Measurements from ENCODE around the gene CREB5.

CREB5 gene

GRCh38 chr7:28473571-28474281, 61.4 kb downstream of the CREB5 start:
- Histone ChIP-seq H3K4me3 (ENCODE audit: low read length) (no peak overlapping the region), H3K4me1 (ENCODE audit: control insufficient read depth, insufficient read depth, low read length) (peaks cover 2% of the 10 kb centered on the region), H3K9ac (ENCODE audit: low read length) (no peak overlapping the region), H3K36me3 (ENCODE audit: control insufficient read depth, insufficient read depth, low read length) (no peaks in the 10 kb centered on the region), H3K27me3 (ENCODE audit: control insufficient read depth, insufficient read depth, low read length) (peaks cover 13% of the 10 kb centered on the region), H3K9me3 (ENCODE audit: control insufficient read depth, low read length) (no peaks in the 10 kb centered on the region)

- Histone ChIP-seq H3K4me3 (ENCODE audit: low read length) (no peak overlapping the region), H3K9me3 (ENCODE audit: control insufficient read depth, low read length) (no peaks in the 10 kb centered on the region), H3K4me1 (ENCODE audit: control insufficient read depth, insufficient read depth, low read length) (peaks cover 4% of the 10 kb centered on the region), H3K27me3 (ENCODE audit: control insufficient read depth, insufficient read depth, low read length) (peaks cover 13% of the 10 kb centered on the region), H3K9ac (ENCODE audit: low read length) (no peak overlapping the region), H3K36me3 (ENCODE audit: control insufficient read depth, insufficient read depth, low read length) (no peaks in the 10 kb centered on the region)
Observed at GRCh38 chr7:28474282-28474638, 61.9 kb downstream of the CREB5 start.

- Histone ChIP-seq H3K27me3 (ENCODE audit: control insufficient read depth, insufficient read depth, low read length) (peaks cover 13% of the 10 kb centered on the region), H3K36me3 (ENCODE audit: control insufficient read depth, insufficient read depth, low read length) (no peaks in the 10 kb centered on the region), H3K9me3 (ENCODE audit: control insufficient read depth, low read length) (no peaks in the 10 kb centered on the region), H3K4me1 (ENCODE audit: control insufficient read depth, insufficient read depth, low read length) (peaks cover 4% of the 10 kb centered on the region), H3K4me3 (ENCODE audit: low read length) (no peak overlapping the region), H3K9ac (ENCODE audit: low read length) (no peak overlapping the region)
Observed at GRCh38 chr7:28474640-28475039, 62.3 kb downstream of the CREB5 start.

GRCh38 chr7:28477041-28477442, 64.7 kb downstream of the CREB5 start:
- H3K4me3 ChIP-seq (ENCODE audit: low read length), result no peak overlapping the region
- peaks cover 22% of the 10 kb centered on the region for H3K27me3 ChIP-seq (ENCODE audit: control insufficient read depth, insufficient read depth, low read length)
- H3K36me3 ChIP-seq (ENCODE audit: control insufficient read depth, insufficient read depth, low read length), result no peaks in the 10 kb centered on the region
- no peak overlapping the region for H3K9ac ChIP-seq (ENCODE audit: low read length)
- peaks cover 4% of the 10 kb centered on the region for H3K4me1 ChIP-seq (ENCODE audit: control insufficient read depth, insufficient read depth, low read length)
- no peaks in the 10 kb centered on the region for H3K9me3 ChIP-seq (ENCODE audit: control insufficient read depth, low read length)

GRCh38 chr7:28478656-28479055, 66.3 kb downstream of the CREB5 start:
- Histone ChIP-seq H3K4me3 (ENCODE audit: low read length) (no peak overlapping the region), H3K27me3 (ENCODE audit: control insufficient read depth, insufficient read depth, low read length) (peaks cover 22% of the 10 kb centered on the region), H3K9me3 (ENCODE audit: control insufficient read depth, low read length) (no peaks in the 10 kb centered on the region), H3K9ac (ENCODE audit: low read length) (no peak overlapping the region), H3K36me3 (ENCODE audit: control insufficient read depth, insufficient read depth, low read length) (no peaks in the 10 kb centered on the region), H3K4me1 (ENCODE audit: control insufficient read depth, insufficient read depth, low read length) (peaks cover 4% of the 10 kb centered on the region)

- no peak overlapping the region for H3K9ac ChIP-seq (ENCODE audit: low read length)
- peaks cover 4% of the 10 kb centered on the region for H3K4me1 ChIP-seq (ENCODE audit: control insufficient read depth, insufficient read depth, low read length)
- no peaks in the 10 kb centered on the region for H3K36me3 ChIP-seq (ENCODE audit: control insufficient read depth, insufficient read depth, low read length)
- no peak overlapping the region for H3K4me3 ChIP-seq (ENCODE audit: low read length)
- H3K9me3 ChIP-seq (ENCODE audit: control insufficient read depth, low read length), result no peaks in the 10 kb centered on the region
- peaks cover 21% of the 10 kb centered on the region for H3K27me3 ChIP-seq (ENCODE audit: control insufficient read depth, insufficient read depth, low read length)
Observed at GRCh38 chr7:28479507-28479947, 67.2 kb downstream of the CREB5 start.

- Histone ChIP-seq H3K4me3 (ENCODE audit: low read length) (no peak overlapping the region), H3K27me3 (ENCODE audit: control insufficient read depth, insufficient read depth, low read length) (peaks cover 12% of the 10 kb centered on the region), H3K4me1 (ENCODE audit: control insufficient read depth, insufficient read depth, low read length) (peaks cover 4% of the 10 kb centered on the region), H3K9me3 (ENCODE audit: control insufficient read depth, low read length) (no peaks in the 10 kb centered on the region), H3K36me3 (ENCODE audit: control insufficient read depth, insufficient read depth, low read length) (no peaks in the 10 kb centered on the region), H3K9ac (ENCODE audit: low read length) (no peak overlapping the region)
Observed at GRCh38 chr7:28480595-28480994, 68.3 kb downstream of the CREB5 start.

GRCh38 chr7:28481091-28481926, 69.0 kb downstream of the CREB5 start:
- Histone ChIP-seq H3K9ac (ENCODE audit: low read length) (no peak overlapping the region), H3K27me3 (ENCODE audit: control insufficient read depth, insufficient read depth, low read length) (peaks cover 9% of the 10 kb centered on the region), H3K4me1 (ENCODE audit: control insufficient read depth, insufficient read depth, low read length) (peaks cover 4% of the 10 kb centered on the region), H3K4me3 (ENCODE audit: low read length) (no peak overlapping the region), H3K36me3 (ENCODE audit: control insufficient read depth, insufficient read depth, low read length) (no peaks in the 10 kb centered on the region), H3K9me3 (ENCODE audit: control insufficient read depth, low read length) (no peaks in the 10 kb centered on the region)

- H3K36me3 ChIP-seq (ENCODE audit: control insufficient read depth, insufficient read depth, low read length), result no peaks in the 10 kb centered on the region
- H3K9me3 ChIP-seq (ENCODE audit: control insufficient read depth, low read length), result no peaks in the 10 kb centered on the region
- peaks cover 9% of the 10 kb centered on the region for H3K27me3 ChIP-seq (ENCODE audit: control insufficient read depth, insufficient read depth, low read length)
- peaks cover 4% of the 10 kb centered on the region for H3K4me1 ChIP-seq (ENCODE audit: control insufficient read depth, insufficient read depth, low read length)
- H3K9ac ChIP-seq (ENCODE audit: low read length), result no peak overlapping the region
- H3K4me3 ChIP-seq (ENCODE audit: low read length), result no peak overlapping the region
Observed at GRCh38 chr7:28483112-28483511, 70.8 kb downstream of the CREB5 start.

GRCh38 chr7:28483908-28484605, 71.7 kb downstream of the CREB5 start:
- peaks cover 9% of the 10 kb centered on the region for H3K27me3 ChIP-seq (ENCODE audit: control insufficient read depth, insufficient read depth, low read length)
- H3K4me3 ChIP-seq (ENCODE audit: low read length), result no peak overlapping the region
- no peaks in the 10 kb centered on the region for H3K36me3 ChIP-seq (ENCODE audit: control insufficient read depth, insufficient read depth, low read length)
- no peak overlapping the region for H3K9ac ChIP-seq (ENCODE audit: low read length)
- no peaks in the 10 kb centered on the region for H3K9me3 ChIP-seq (ENCODE audit: control insufficient read depth, low read length)
- no peaks in the 10 kb centered on the region for H3K4me1 ChIP-seq (ENCODE audit: control insufficient read depth, insufficient read depth, low read length)

GRCh38 chr7:28484606-28484935, 72.3 kb downstream of the CREB5 start:
- H3K9ac ChIP-seq (ENCODE audit: low read length), result no peak overlapping the region
- H3K9me3 ChIP-seq (ENCODE audit: control insufficient read depth, low read length), result no peaks in the 10 kb centered on the region
- no peak overlapping the region for H3K4me3 ChIP-seq (ENCODE audit: low read length)
- no peaks in the 10 kb centered on the region for H3K36me3 ChIP-seq (ENCODE audit: control insufficient read depth, insufficient read depth, low read length)
- H3K4me1 ChIP-seq (ENCODE audit: control insufficient read depth, insufficient read depth, low read length), result no peaks in the 10 kb centered on the region
- peaks cover 9% of the 10 kb centered on the region for H3K27me3 ChIP-seq (ENCODE audit: control insufficient read depth, insufficient read depth, low read length)

GRCh38 chr7:28487487-28487886, 75.2 kb downstream of the CREB5 start:
- H3K27me3 ChIP-seq (ENCODE audit: control insufficient read depth, insufficient read depth, low read length), result no peaks in the 10 kb centered on the region
- no peak overlapping the region for H3K4me3 ChIP-seq (ENCODE audit: low read length)
- H3K9ac ChIP-seq (ENCODE audit: low read length), result no peak overlapping the region
- no peaks in the 10 kb centered on the region for H3K9me3 ChIP-seq (ENCODE audit: control insufficient read depth, low read length)
- no peaks in the 10 kb centered on the region for H3K36me3 ChIP-seq (ENCODE audit: control insufficient read depth, insufficient read depth, low read length)
- H3K4me1 ChIP-seq (ENCODE audit: control insufficient read depth, insufficient read depth, low read length), result no peaks in the 10 kb centered on the region

All from mucosa of stomach (tissue), 1 donor.